Measurements from ENCODE around the gene MPG. TPM values are rescaled to one million over a fixed set of nuclear protein-coding genes. Genes with fewer than 3 reads are reported as not detected.
A peak's percentile ranks its signal among the peaks of the same experiment; 100 is the strongest.

Gene MPG
- total RNA-seq, 4 donors from 2014 or later, result 46.8 to 84.8 (median 61.0) TPM

GRCh38 chr16:67884-68789, 9.9 kb upstream of the MPG start:
- WGBS, 2 donors, result 61 to 69% methylated on average over 21 of the region's 27 CpGs
- intact Hi-C loops (cut with DNase I; ENCODE audit: low total_unique reads), result no loop called here
- TF ChIP-seq POLR2A (IDR thresholded peaks at IDR 0.05), result no peak
- no peak for TF ChIP-seq CTCF (IDR thresholded peaks at IDR 0.05)
- DNase-seq (ENCODE audit: low spot score in 2 of 2), result no peak
- no peak overlapping the region for H3K4me3 ChIP-seq (ENCODE audit: low read depth, poor library complexity, severe bottlenecking)

DNA sequence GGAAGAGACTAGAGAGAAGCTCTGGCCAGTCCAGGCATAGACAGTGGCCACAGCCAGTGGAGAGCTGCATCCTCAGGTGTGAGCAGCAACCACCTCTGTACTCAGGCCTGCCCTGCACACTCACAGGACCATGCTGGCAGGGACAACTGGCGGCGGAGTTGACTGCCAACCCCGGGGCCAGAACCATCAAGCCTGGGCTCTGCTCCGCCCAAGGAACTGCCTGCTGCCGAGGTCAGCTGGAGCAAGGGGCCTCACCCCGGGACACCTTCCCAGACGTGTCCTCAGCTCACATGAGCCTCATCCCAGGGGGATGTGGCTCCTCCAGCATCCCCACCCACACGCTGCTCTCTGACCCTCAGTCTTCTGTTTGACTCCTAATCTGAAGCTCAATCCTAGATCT, 8.8 kb upstream of the MPG start:
- DNase-seq (ENCODE audit: low spot score in 2 of 2), result no peak
- intact Hi-C loops (cut with DNase I; ENCODE audit: low total_unique reads), result no loop called here
- no peak overlapping the region for H3K4me3 ChIP-seq (ENCODE audit: low read depth, poor library complexity, severe bottlenecking)
- 12 to 57% methylated on average over 5 to 8 of the region's 8 CpGs for WGBS, 2 donors
- TF ChIP-seq CTCF (IDR thresholded peaks at IDR 0.05), result no peak
- no peak for TF ChIP-seq POLR2A (IDR thresholded peaks at IDR 0.05)

DNA sequence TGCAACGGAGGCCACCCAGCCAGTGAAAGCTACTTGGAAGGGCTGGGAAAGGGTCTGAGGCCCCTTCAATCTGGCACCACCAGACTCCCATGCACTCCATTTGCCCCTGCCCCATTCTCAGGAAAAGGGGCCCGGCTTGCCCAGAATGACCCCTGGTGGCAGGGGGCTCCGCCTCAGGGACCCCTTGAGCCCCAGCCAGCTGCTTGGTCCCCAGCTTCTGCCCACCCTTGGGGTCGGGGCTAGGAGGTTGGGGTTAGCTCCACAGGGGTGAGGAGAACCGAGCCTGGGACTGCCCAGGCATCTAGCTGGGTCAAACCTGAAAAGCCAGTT, 6.8 kb upstream of the MPG start:
- DNase-seq (ENCODE audit: low spot score in 2 of 2), result no peak
- intact Hi-C loops (cut with DNase I; ENCODE audit: low total_unique reads), result no loop called here
- TF ChIP-seq CTCF (IDR thresholded peaks at IDR 0.05) (no peak), POLR2A (IDR thresholded peaks at IDR 0.05) (no peak)
- H3K4me3 ChIP-seq (ENCODE audit: low read depth, poor library complexity, severe bottlenecking), result no peak overlapping the region
- 18 to 50% methylated on average over 1 to 5 of the region's 5 CpGs for WGBS, 2 donors

DNA sequence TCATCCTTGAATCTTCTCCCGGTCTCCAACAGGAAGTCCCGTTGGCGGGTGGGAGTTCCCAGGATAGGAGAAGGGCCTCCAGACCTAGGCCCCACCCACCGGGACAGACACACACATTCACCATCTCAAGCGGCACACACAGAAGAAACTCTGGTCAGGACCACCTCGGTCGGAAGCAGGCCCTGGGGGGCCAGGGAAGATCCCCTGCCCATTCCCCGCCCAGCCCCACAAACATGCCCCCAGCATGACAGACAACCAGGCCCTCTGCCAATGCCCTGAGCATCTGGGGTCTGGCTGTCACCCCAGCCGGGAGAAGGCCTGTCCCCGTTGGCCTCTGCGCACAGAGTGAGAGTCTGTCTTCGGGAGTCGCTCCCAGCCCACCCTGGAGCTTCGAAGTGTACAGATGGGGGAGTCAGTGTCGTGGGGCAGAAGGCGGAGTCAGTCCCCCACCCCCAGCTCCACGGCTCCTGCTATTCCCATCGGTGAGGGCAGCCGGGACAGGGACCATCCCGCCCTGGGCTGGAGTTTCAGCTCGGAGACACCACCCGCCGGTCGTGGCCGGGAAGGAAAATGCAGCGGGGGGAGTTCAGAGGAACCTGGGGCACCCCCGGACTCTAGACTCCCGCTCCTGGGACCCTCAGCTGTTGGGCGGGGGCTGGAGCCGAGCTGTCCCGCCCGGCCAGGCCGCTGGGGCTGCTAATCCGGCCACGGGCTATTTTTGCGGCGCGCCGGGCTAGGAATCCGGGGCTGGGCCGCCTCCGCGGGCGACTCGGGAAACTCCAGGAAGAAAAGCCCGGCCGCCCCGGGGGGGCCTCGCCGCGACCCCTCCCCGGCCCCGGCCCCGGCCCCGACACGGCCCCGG, 6.3 kb upstream of the MPG start:
- peak; percentile 86 to 96 for DNase-seq (ENCODE audit: low spot score in 2 of 2)
- no peak for TF ChIP-seq CTCF (IDR thresholded peaks at IDR 0.05)
- no peak for TF ChIP-seq POLR2A (IDR thresholded peaks at IDR 0.05)
- intact Hi-C loops (cut with DNase I; ENCODE audit: low total_unique reads), result no loop called here
- 4 to 6% methylated on average over 14 to 26 of the region's 57 CpGs for WGBS, 2 donors
- peak overlapping the region; percentile 44 for H3K4me3 ChIP-seq (ENCODE audit: low read depth, poor library complexity, severe bottlenecking)

DNA sequence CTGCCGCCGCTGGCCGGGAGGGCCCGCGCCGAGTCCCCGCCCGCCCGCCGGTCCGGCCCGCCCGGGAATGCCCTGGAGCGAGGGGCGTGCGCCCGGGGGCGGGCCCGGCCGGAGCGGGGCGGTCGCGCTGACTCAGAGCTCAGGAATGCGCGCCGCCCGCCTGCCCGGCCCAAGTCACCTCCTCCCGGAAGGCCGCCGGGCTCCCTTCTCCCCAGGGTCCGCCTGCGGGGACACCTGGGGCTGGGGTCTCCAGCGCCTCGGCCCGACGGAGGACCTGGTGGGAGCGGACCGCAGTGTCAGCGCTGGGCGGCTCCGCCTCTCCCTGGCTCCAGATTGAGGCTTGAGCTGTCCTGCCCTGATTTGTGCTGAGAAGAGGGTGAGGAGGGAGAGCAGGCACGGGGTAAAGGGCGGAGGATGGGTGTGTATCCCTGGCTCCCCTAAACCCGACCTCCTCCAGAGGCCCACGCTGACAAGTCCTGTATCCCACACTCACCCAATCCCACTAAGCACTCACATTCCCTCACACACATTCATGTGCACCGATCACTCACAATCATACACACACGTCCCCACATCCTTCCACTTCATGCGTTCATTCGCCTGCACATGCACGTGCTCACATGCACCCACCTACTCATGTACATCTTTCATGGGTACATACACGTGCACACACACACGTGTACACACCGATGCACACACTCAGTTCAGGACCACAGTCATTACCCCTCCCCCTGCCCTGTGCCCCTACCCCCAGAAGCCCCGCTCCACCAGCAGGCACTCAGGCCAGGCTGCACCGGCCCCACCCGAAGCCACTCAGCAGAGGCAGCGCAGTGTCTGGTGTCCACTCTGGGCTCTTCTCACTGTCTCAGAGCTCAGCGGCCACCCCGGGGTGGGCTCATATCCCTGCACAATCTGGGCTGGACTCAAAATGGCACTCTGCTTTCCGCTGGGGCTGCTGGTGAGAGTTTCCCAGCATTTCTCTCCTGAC, 5.2 kb upstream of the MPG start, which contains the start of gene RHBDF1:
TSS of gene RHBDF1 (minus strand) at position 71 of the 988 bp plus-strand sequence. CDS start 7,616 bp downstream, outside the sequence.
- WGBS, 2 donors, result 29 to 36% methylated on average over 28 to 35 of the region's 62 CpGs
- intact Hi-C loops (cut with DNase I; ENCODE audit: low total_unique reads), result no loop called here
- peak within 1 kb of the TSS; percentile 44 for H3K4me3 ChIP-seq (ENCODE audit: low read depth, poor library complexity, severe bottlenecking)
- DNase-seq (ENCODE audit: low spot score in 2 of 2), result no peak
- TF ChIP-seq CTCF (IDR thresholded peaks at IDR 0.05), result no peak
- no peak for TF ChIP-seq POLR2A (IDR thresholded peaks at IDR 0.05)

Measured in lower leg skin (tissue), 4 donors.